Measurements from ENCODE around the gene GNAI2.

GNAI2 gene

GRCh38 chr3:50196253-50196801, 39.7 kb upstream of the GNAI2 start:
- H3K4me2 ChIP-seq (ENCODE audit: low read depth, low read length, poor library complexity, severe bottlenecking) = no peak overlapping the region
- H3K36me3 ChIP-seq (ENCODE audit: insufficient read depth, low read length) = no peaks in the 10 kb centered on the region
- no peaks in the 10 kb centered on the region for H3K27me3 ChIP-seq (ENCODE audit: insufficient read depth, low read length, poor library complexity, severe bottlenecking)
- no peaks in the 10 kb centered on the region for H3K79me2 ChIP-seq (ENCODE audit: insufficient read depth, low read length)
- no peaks in the 10 kb centered on the region for H3F3A ChIP-seq (ENCODE audit: low read depth)
- H3K9ac ChIP-seq (ENCODE audit: low read depth, low read length, poor library complexity, severe bottlenecking) = no peak overlapping the region
- no peak overlapping the region for H3K4me3 ChIP-seq (ENCODE audit: low read length, poor library complexity, severe bottlenecking)
- H3K9me2 ChIP-seq (replicated peaks; ENCODE audit: low read depth, low read length) = no peaks in the 10 kb centered on the region
- TF ChIP-seq CTCF (conservative IDR thresholded peaks at IDR 0.05; ENCODE audit: low read length) = no peak
- TF ChIP-seq EZH2phosphoT487 (IDR thresholded peaks at IDR 0.05; ENCODE audit: borderline replicate concordance) = no peak
- H2AFZ ChIP-seq (ENCODE audit: low read length) = no peak overlapping the region
- H3K9me3 ChIP-seq (ENCODE audit: insufficient read depth, low read depth, low read length) = no peaks in the 10 kb centered on the region
- no peaks in the 10 kb centered on the region for H4K20me1 ChIP-seq (ENCODE audit: insufficient read depth, low read length, poor library complexity, severe bottlenecking)
- no peaks in the 10 kb centered on the region for H3K4me1 ChIP-seq (ENCODE audit: insufficient read depth, low read length, poor library complexity, severe bottlenecking)

- Histone ChIP-seq H4K20me1 (ENCODE audit: insufficient read depth, low read length, poor library complexity, severe bottlenecking) (no peaks in the 10 kb centered on the region), H3K27me3 (ENCODE audit: insufficient read depth, low read length, poor library complexity, severe bottlenecking) (no peaks in the 10 kb centered on the region), H3K79me2 (ENCODE audit: insufficient read depth, low read length) (no peaks in the 10 kb centered on the region), H3K9me2 (replicated peaks; ENCODE audit: low read depth, low read length) (no peaks in the 10 kb centered on the region), H2AFZ (ENCODE audit: low read length) (no peak overlapping the region), H3K9ac (ENCODE audit: low read depth, low read length, poor library complexity, severe bottlenecking) (no peak overlapping the region), H3K4me2 (ENCODE audit: low read depth, low read length, poor library complexity, severe bottlenecking) (no peak overlapping the region), H3F3A (ENCODE audit: low read depth) (no peaks in the 10 kb centered on the region), H3K4me3 (ENCODE audit: low read length, poor library complexity, severe bottlenecking) (no peak overlapping the region), H3K9me3 (ENCODE audit: insufficient read depth, low read depth, low read length) (no peaks in the 10 kb centered on the region), H3K4me1 (ENCODE audit: insufficient read depth, low read length, poor library complexity, severe bottlenecking) (no peaks in the 10 kb centered on the region), H3K36me3 (ENCODE audit: insufficient read depth, low read length) (no peaks in the 10 kb centered on the region)
- TF ChIP-seq CTCF (conservative IDR thresholded peaks at IDR 0.05; ENCODE audit: low read length) (no peak), EZH2phosphoT487 (IDR thresholded peaks at IDR 0.05; ENCODE audit: borderline replicate concordance) (no peak)
Measured at GRCh38 chr3:50201573-50202315, 34.3 kb upstream of the GNAI2 start.

GRCh38 chr3:50202353-50203112, 33.5 kb upstream of the GNAI2 start:
- H3K9me2 ChIP-seq (replicated peaks; ENCODE audit: low read depth, low read length) = no peaks in the 10 kb centered on the region
- TF ChIP-seq CTCF (conservative IDR thresholded peaks at IDR 0.05; ENCODE audit: low read length) (no peak), EZH2phosphoT487 (IDR thresholded peaks at IDR 0.05; ENCODE audit: borderline replicate concordance) (no peak)
- H3K9ac ChIP-seq (ENCODE audit: low read depth, low read length, poor library complexity, severe bottlenecking) = no peak overlapping the region
- no peaks in the 10 kb centered on the region for H3K79me2 ChIP-seq (ENCODE audit: insufficient read depth, low read length)
- no peak overlapping the region for H3K4me2 ChIP-seq (ENCODE audit: low read depth, low read length, poor library complexity, severe bottlenecking)
- no peaks in the 10 kb centered on the region for H3K4me1 ChIP-seq (ENCODE audit: insufficient read depth, low read length, poor library complexity, severe bottlenecking)
- no peaks in the 10 kb centered on the region for H4K20me1 ChIP-seq (ENCODE audit: insufficient read depth, low read length, poor library complexity, severe bottlenecking)
- no peaks in the 10 kb centered on the region for H3K27me3 ChIP-seq (ENCODE audit: insufficient read depth, low read length, poor library complexity, severe bottlenecking)
- no peak overlapping the region for H2AFZ ChIP-seq (ENCODE audit: low read length)
- no peaks in the 10 kb centered on the region for H3F3A ChIP-seq (ENCODE audit: low read depth)
- no peak overlapping the region for H3K4me3 ChIP-seq (ENCODE audit: low read length, poor library complexity, severe bottlenecking)
- H3K9me3 ChIP-seq (ENCODE audit: insufficient read depth, low read depth, low read length) = no peaks in the 10 kb centered on the region
- H3K36me3 ChIP-seq (ENCODE audit: insufficient read depth, low read length) = no peaks in the 10 kb centered on the region
